SK-N-SH (cell line): ENCODE measurements around the gene SAXO2. TPM values are rescaled to one million over a fixed set of nuclear protein-coding genes. Genes with fewer than 3 reads are reported as not detected.
"Not testable (repeated sequence)": the region's sequence is repeated elsewhere in the genome, so short reads cannot be mapped to it uniquely, and the experiment has no call there.

Experiments
- CTCF ChIA-PET: fragments of 300-600, 350-600 bp; formaldehyde crosslinking; extraction: SDS; loops from one replicate; lab custom pipeline; 2021; lab: Yijun Ruan, JAX
- POLR2A ChIA-PET: fragments of 350-600 bp; sonication (Branson Sonifier 250); formaldehyde crosslinking; extraction: SDS; loops from one replicate; lab custom pipeline; 2020; ENCODE audit warnings: antibody characterized with exemption, inconsistent platforms; lab: Yijun Ruan, JAX
- DNase-seq: peaks from one replicate; pipeline ENCODE4 v3.0.0; 2012
- H2AFZ ChIP-seq: fragments of 200-600 bp; sonication (generic); 2 replicates; pipeline ENCODE4 v1.8.1; 2016; ENCODE audit warnings: antibody characterized with exemption, mild to moderate bottlenecking, low read depth
- H3F3A ChIP-seq: fragments of 200-600 bp; sonication (generic); replicated peaks from 2 replicates; pipeline ENCODE3; 2016; ENCODE audit warnings: antibody characterized with exemption, mild to moderate bottlenecking; ENCODE audit not compliant: insufficient read depth
- H3K27ac ChIP-seq, 2 experiments: fragments of 200-500 bp in 1 of 2; fragments of 200-600 bp in 1 of 2; sonication (Bioruptor generic) in 1 of 2; sonication (generic), shearing (Covaris generic) in 1 of 2; 2 replicates each; pipeline versions ENCODE4 v1.5.1 to v1.6.1; 2014 to 2016; ENCODE audit warnings: low read depth in 2 of 2, inconsistent platforms in 1 of 2, low read length in 1 of 2, mild to moderate bottlenecking in 1 of 2, mixed read lengths in 1 of 2
- H3K27me3 ChIP-seq: fragments of 200-600 bp; sonication (generic), shearing (Covaris generic); 2 replicates; pipeline ENCODE4 v1.6.1; 2016; ENCODE audit warnings: mixed run types; ENCODE audit not compliant: insufficient read depth
- H3K36me3 ChIP-seq, 2 experiments: fragments of 200-500 bp in 1 of 2; fragments of 200-600 bp in 1 of 2; sonication (Bioruptor generic) in 1 of 2; sonication (generic) in 1 of 2; replicated peaks in 1 of 2; 2 replicates each; pipeline versions ENCODE3 to v1.5.1; 2014 to 2016; ENCODE audit warnings: low read length in 1 of 2, mild to moderate bottlenecking in 1 of 2; ENCODE audit not compliant: insufficient read depth in 2 of 2, control insufficient read depth in 1 of 2
- H3K4me1 ChIP-seq, 2 experiments: fragments of 200-500 bp in 1 of 2; fragments of 200-600 bp in 1 of 2; sonication (Bioruptor generic) in 1 of 2; sonication (generic), shearing (Covaris generic) in 1 of 2; 2 replicates each; pipeline versions ENCODE4 v1.5.1 to v1.6.1; 2014 to 2016; ENCODE audit warnings: low read depth in 1 of 2, low read length in 1 of 2, mixed run types in 1 of 2; ENCODE audit not compliant: insufficient read depth in 2 of 2, control insufficient read depth in 1 of 2
- H3K4me2 ChIP-seq: fragments of 200-600 bp; sonication (generic), shearing (Covaris generic); 2 replicates; pipeline ENCODE4 v1.6.1; 2017; ENCODE audit warnings: mixed run types
- H3K4me3 ChIP-seq, 2 experiments: fragments of 200-500 bp in 1 of 2; fragments of 200-600 bp in 1 of 2; sonication (Bioruptor generic) in 1 of 2; sonication (generic), shearing (Covaris generic) in 1 of 2; 2 replicates each; pipeline versions ENCODE4 v1.5.1 to v1.8.1; 2014 to 2016; ENCODE audit warnings: low read depth in 2 of 2, inconsistent platforms in 1 of 2, low read length in 1 of 2, mild to moderate bottlenecking in 1 of 2, mixed read lengths in 1 of 2, moderate library complexity in 1 of 2
- H3K79me2 ChIP-seq: fragments of 200-600 bp; sonication (generic); 2 replicates; pipeline ENCODE4 v1.8.1; 2017; ENCODE audit warnings: mild to moderate bottlenecking; ENCODE audit not compliant: insufficient read depth
- H3K9ac ChIP-seq: fragments of 200-600 bp; sonication (generic); 2 replicates; pipeline ENCODE4 v1.6.1; 2017; ENCODE audit warnings: mixed run types
- H3K9me2 ChIP-seq: fragments of 200-600 bp; sonication (generic); 2 replicates; pipeline ENCODE4 v1.6.1; 2017; ENCODE audit warnings: mixed run types
- H3K9me3 ChIP-seq: fragments of 200-600 bp; sonication (generic); 2 replicates; pipeline ENCODE4 v1.6.1; 2017; ENCODE audit warnings: mixed run types, mild to moderate bottlenecking, moderate library complexity
- H4K20me1 ChIP-seq: fragments of 200-600 bp; sonication (generic); 2 replicates; pipeline ENCODE4 v1.6.1; 2017; ENCODE audit warnings: mild to moderate bottlenecking, mixed run types; ENCODE audit not compliant: insufficient read depth
- RAD21 ChIP-seq: IDR thresholded peaks from 2 replicates; pipeline ENCODE4 v1.6.1; 2012; ENCODE audit warnings: mild to moderate bottlenecking, low read length
- WGBS: methylation state at CpG from one replicate; pipeline ENCODE4 v1.1.6; 2017; ENCODE audit warnings: low lambda C conversion rate; 5-methylcytosine and 5-hydroxymethylcytosine counted together
- polyA plus RNA-seq, 3 experiments: library from polyadenylated mRNA; depleted of rRNA; stranded (reverse); fragments of >200 nt; gene quantifications; 2 replicates each; pipeline ENCODE4 v1.2.3, GENCODE V29; 2012
- TF ChIP-seq, protein P1 (sequence below): fragments of 200-600 bp; sonication (generic); IDR thresholded peaks from 2 replicates; pipeline ENCODE4 v1.6.1; 2017; ENCODE audit warnings: antibody characterized with exemption, mild to moderate bottlenecking, moderate library complexity

The SAXO2 gene
- polyA plus RNA-seq, 1 of the 3 experiments (the other 2 are of a cell fraction) = 2.8 TPM

DNA sequence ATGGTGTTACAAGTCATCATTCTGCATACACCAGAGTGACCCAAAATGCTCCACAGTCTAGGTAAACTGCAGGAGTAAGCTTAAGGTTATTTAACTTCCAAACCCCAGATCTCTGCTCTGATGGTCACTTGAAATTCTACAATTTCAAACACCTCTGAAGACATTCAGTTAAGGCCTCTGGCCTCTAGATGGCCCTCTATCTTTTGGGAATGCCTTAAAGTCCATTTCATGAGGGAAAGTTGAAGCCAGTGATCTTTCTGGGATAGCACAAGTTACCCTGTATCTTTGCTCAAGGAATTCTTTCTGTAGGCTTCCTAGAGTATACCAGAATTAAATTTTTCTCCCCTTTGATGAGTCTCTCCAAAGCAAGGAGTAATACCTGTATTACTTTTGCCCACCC, 18.7 kb downstream of the SAXO2 start:
- peaks cover 13% of the 10 kb centered on the region for H3K9me3 ChIP-seq
- H4K20me1 ChIP-seq, H3K27me3 ChIP-seq, DNase-seq, H3K36me3 ChIP-seq, H3K9me2 ChIP-seq, POLR2A ChIA-PET, H3K79me2 ChIP-seq, H3K4me1 ChIP-seq, H3K27ac ChIP-seq, H3K4me3 ChIP-seq, H3K9ac ChIP-seq, H2AFZ ChIP-seq, H3F3A ChIP-seq, H3K4me2 ChIP-seq: not testable (repeated sequence)
- peak; percentile 32; the same call in 1 of the 2 replicates for TF ChIP-seq RAD21
- TF ChIP-seq, protein P1, sequence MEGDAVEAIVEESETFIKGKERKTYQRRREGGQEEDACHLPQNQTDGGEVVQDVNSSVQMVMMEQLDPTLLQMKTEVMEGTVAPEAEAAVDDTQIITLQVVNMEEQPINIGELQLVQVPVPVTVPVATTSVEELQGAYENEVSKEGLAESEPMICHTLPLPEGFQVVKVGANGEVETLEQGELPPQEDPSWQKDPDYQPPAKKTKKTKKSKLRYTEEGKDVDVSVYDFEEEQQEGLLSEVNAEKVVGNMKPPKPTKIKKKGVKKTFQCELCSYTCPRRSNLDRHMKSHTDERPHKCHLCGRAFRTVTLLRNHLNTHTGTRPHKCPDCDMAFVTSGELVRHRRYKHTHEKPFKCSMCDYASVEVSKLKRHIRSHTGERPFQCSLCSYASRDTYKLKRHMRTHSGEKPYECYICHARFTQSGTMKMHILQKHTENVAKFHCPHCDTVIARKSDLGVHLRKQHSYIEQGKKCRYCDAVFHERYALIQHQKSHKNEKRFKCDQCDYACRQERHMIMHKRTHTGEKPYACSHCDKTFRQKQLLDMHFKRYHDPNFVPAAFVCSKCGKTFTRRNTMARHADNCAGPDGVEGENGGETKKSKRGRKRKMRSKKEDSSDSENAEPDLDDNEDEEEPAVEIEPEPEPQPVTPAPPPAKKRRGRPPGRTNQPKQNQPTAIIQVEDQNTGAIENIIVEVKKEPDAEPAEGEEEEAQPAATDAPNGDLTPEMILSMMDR = peak; percentile 53
- CTCF ChIA-PET = interaction anchor here (1.0 to 1.8 kb wide), 3 partner anchors 30 to 876 kb away, joined by 3 to 4 read pairs (median 3); no protein-coding TSS in a partner anchor

DNA sequence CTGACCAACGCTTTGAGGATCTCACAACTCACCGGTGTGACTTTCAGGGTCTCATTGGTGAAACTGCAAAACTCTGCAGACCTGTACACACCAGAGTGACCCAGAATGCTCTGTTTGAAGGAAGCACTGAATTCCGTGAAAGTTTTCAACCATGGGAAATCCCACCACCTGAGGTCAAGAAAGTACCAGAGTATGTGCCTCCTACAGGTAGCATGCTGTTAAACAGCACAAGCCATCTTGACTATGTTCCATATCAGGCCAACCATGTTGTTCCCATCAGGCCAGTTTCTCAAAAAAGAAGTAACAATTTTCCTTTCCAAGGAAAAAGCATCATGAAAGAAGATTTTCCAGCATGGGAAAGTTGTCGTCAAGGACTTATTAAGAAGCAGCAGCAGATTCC, 19.8 kb downstream of the SAXO2 start:
- 69% methylated on average over 4 of the region's 4 CpGs for WGBS
- POLR2A ChIA-PET, H3K4me2 ChIP-seq, H3K9me3 ChIP-seq, H3K9me2 ChIP-seq, H3K4me3 ChIP-seq, H3K79me2 ChIP-seq, H3F3A ChIP-seq, H3K36me3 ChIP-seq, H3K27me3 ChIP-seq, H2AFZ ChIP-seq, H3K27ac ChIP-seq, H3K4me1 ChIP-seq, H3K9ac ChIP-seq, DNase-seq, H4K20me1 ChIP-seq: not testable (repeated sequence)
- CTCF ChIA-PET = interaction anchor here (0.8 kb wide), 1 partner anchor 16 kb away, joined by 3 read pairs; no protein-coding TSS in a partner anchor

DNA sequence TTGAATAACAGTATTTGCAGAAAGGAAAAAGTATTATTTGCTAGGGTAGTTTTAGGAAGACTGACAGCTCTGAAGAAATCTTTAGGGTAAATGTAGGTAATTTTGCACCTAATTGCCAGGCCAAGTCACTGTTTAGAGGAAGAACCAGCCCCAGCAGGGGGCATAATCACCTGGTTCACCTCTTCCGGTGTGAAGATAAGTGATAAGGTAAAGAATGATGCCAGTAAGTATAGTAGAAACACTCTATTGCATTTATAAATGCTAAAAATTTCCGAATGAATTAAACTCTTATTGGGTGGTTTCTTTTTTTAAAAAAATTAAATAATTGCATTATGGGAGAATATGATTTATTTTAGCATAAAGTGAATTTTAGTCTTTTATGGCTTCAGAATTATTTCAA, 21.8 kb downstream of the SAXO2 start:
- H4K20me1 ChIP-seq, H3F3A ChIP-seq, H3K9me3 ChIP-seq, H3K9me2 ChIP-seq, H3K36me3 ChIP-seq, CTCF ChIA-PET, DNase-seq, H2AFZ ChIP-seq, H3K27me3 ChIP-seq, H3K27ac ChIP-seq, H3K79me2 ChIP-seq, POLR2A ChIA-PET, H3K4me1 ChIP-seq, H3K4me3 ChIP-seq, H3K4me2 ChIP-seq, H3K9ac ChIP-seq: not testable (repeated sequence)
- 55% methylated on average over 1 of the region's 2 CpGs for WGBS

DNA sequence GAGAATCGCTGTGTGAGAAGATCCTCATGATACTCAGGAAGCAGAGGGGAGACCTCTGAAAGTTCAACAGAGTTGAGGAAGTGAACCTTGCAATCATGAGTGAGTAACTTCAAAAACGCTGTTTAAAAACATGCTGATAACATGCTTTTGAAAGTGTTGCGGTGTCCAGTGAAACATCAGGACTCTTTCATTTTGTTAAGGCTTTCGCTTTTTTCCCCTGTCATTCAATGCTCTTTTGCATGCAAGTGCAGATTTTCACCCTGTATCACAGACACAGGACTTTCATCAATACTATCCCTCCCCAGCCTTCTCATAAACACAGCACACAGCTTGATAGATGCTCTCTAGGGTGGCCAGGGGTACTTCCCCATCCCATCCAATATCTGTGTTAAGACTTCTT, 23.9 kb downstream of the SAXO2 start:
- H3K27me3 ChIP-seq, DNase-seq, H3K4me3 ChIP-seq, H3K4me1 ChIP-seq, H2AFZ ChIP-seq, H3K79me2 ChIP-seq, H3F3A ChIP-seq, H3K9me2 ChIP-seq, H3K27ac ChIP-seq, H3K36me3 ChIP-seq, H3K9me3 ChIP-seq, H3K4me2 ChIP-seq, POLR2A ChIA-PET, H4K20me1 ChIP-seq, CTCF ChIA-PET, H3K9ac ChIP-seq: not testable (repeated sequence)
- 73% methylated on average over 4 of the region's 4 CpGs for WGBS

DNA sequence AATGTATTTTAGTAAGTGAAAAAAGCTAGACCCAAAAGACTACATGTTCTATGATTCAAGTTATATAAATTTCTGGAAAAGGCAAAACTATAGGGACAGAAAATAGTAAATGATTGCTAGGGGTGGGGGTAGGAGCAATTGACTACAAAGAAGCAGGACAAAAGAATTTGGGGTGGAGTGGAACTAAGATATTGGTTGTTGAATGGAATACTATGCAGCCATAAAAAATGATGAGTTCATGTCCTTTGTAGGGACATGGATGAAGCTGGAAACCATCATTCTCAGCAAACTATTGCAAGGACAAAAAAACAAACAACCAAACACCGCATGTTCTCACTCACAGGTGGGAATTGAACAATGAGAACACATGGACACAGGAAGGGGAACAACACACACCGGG, 25.6 kb downstream of the SAXO2 start:
- POLR2A ChIA-PET, H3K4me2 ChIP-seq, H3F3A ChIP-seq, H3K4me1 ChIP-seq, H3K36me3 ChIP-seq, H3K27ac ChIP-seq, H3K9me3 ChIP-seq, H3K79me2 ChIP-seq, H2AFZ ChIP-seq, H4K20me1 ChIP-seq, H3K4me3 ChIP-seq, H3K9ac ChIP-seq, DNase-seq, H3K27me3 ChIP-seq, CTCF ChIA-PET, H3K9me2 ChIP-seq: not testable (repeated sequence)
- 71% methylated on average over 2 of the region's 2 CpGs for WGBS
